Endothelial cell of umbilical vein (primary cell): Measurements from ENCODE around the gene MORN5. TPM values are rescaled to one million over a fixed set of nuclear protein-coding genes. Genes with fewer than 3 reads are reported as not detected.
A peak's percentile ranks its signal among the peaks of the same experiment; 100 is the strongest.

ENCODE experiments used
- BruUV-seq: library from RNA; stranded (reverse); fragments of 400-500 nt; replicated peaks from 2 replicates; lab custom pipeline; 2021; lab: Mats Ljungman, UMichigan
- CTCF ChIA-PET: fragments of 300-600, 350-600 bp; sonication (Branson Sonifier 250); formaldehyde crosslinking; loops from one replicate; lab custom pipeline; 2021; ENCODE audit warnings: antibody characterized with exemption, inconsistent platforms; lab: Charles Lee
- POLR2A ChIA-PET: fragments of 300-600, 350-600 bp; sonication (Branson Sonifier 250); formaldehyde crosslinking; loops from one replicate; lab custom pipeline; 2021; ENCODE audit warnings: antibody characterized with exemption, inconsistent platforms; lab: Charles Lee
- DNase-seq: peaks from one replicate; pipeline ENCODE4 v3.0.0-alpha.2; 2011; ENCODE audit warnings: low read depth, low spot score
- FAIRE-seq: peaks from 2 replicates; lab custom pipeline; 2011; peaks lifted over from hg19 to GRCh38; lab: Jason Lieb, UNC
- H2AFZ ChIP-seq: 2 replicates; pipeline ENCODE4 v1.6.0; 2012; ENCODE audit warnings: low read depth, low read length, control low read depth, inconsistent platforms
- H3K27ac ChIP-seq: 2 replicates; pipeline ENCODE4 v1.5.1; 2011; ENCODE audit warnings: low read depth, mild to moderate bottlenecking, control low read depth, low read length, moderate library complexity; ENCODE audit not compliant: insufficient read depth
- H3K27me3 ChIP-seq, 2 experiments: 2 replicates each; pipeline versions ENCODE4 v1.6.0 to v1.6.1; 2011; ENCODE audit warnings: low read length in 2 of 2, mixed read lengths in 1 of 2; ENCODE audit not compliant: control insufficient read depth in 2 of 2, insufficient read depth in 2 of 2
- H3K36me3 ChIP-seq, 2 experiments: 2 replicates in 1 of 2; 3 replicates in 1 of 2; pipeline ENCODE4 v1.5.1; 2011; ENCODE audit warnings: low read length in 2 of 2, mild to moderate bottlenecking in 1 of 2, moderate library complexity in 1 of 2; ENCODE audit not compliant: control insufficient read depth in 2 of 2, insufficient read depth in 2 of 2; ENCODE audit errors: extremely low read depth in 1 of 2
- H3K4me1 ChIP-seq: 3 replicates; pipeline ENCODE4 v1.5.1; 2011; ENCODE audit warnings: mild to moderate bottlenecking, low read length; ENCODE audit not compliant: control insufficient read depth, insufficient read depth; ENCODE audit errors: extremely low read depth
- H3K4me2 ChIP-seq: 2 replicates; pipeline ENCODE4 v1.6.1; 2011; ENCODE audit warnings: low read length, control low read depth, mixed read lengths; ENCODE audit not compliant: insufficient read depth
- H3K4me3 ChIP-seq, 3 experiments: fragments of 200-600 bp in 1 of 3; sonication (generic), shearing (Covaris generic) in 1 of 3; replicated peaks in 1 of 3; 2 replicates each; pipeline ENCODE4 v1.5.1; 2011 to 2016; ENCODE audit warnings: control low read depth in 3 of 3, low read length in 3 of 3, mild to moderate bottlenecking in 2 of 3, inconsistent platforms in 1 of 3, low read depth in 1 of 3, moderate library complexity in 1 of 3; ENCODE audit not compliant: insufficient read depth in 1 of 3
- H3K79me2 ChIP-seq: 2 replicates; pipeline ENCODE4 v1.6.0; 2012; ENCODE audit warnings: low read length, inconsistent platforms; ENCODE audit not compliant: control insufficient read depth, insufficient read depth
- H3K9ac ChIP-seq: replicated peaks from 2 replicates; pipeline ENCODE3; 2011; ENCODE audit warnings: low read length, control low read depth; ENCODE audit not compliant: insufficient read depth; ENCODE audit errors: extremely low read depth
- H3K9me1 ChIP-seq: replicated peaks from 3 replicates; pipeline ENCODE4 v1.6.0; 2011; ENCODE audit warnings: mild to moderate bottlenecking, low read length; ENCODE audit not compliant: control insufficient read depth, insufficient read depth; ENCODE audit errors: extremely low read depth
- H3K9me3 ChIP-seq: replicated peaks from 2 replicates; pipeline ENCODE4 v1.5.1; 2012; ENCODE audit warnings: low read length, inconsistent platforms; ENCODE audit not compliant: control insufficient read depth, insufficient read depth
- H4K20me1 ChIP-seq: replicated peaks from 2 replicates; pipeline ENCODE3; 2011; ENCODE audit warnings: mild to moderate bottlenecking, low read length; ENCODE audit not compliant: control insufficient read depth, insufficient read depth; ENCODE audit errors: extremely low read depth
- CTCF ChIP-seq, 2 donors: IDR thresholded peaks; 1 replicate in 1 of 2; 2 replicates in 1 of 2; pipeline ENCODE4 v1.5.1; 2011; ENCODE audit warnings: low read length in 2 of 2, mild to moderate bottlenecking in 2 of 2, moderate library complexity in 2 of 2, control low read depth in 1 of 2, inconsistent platforms in 1 of 2, low read depth in 1 of 2; ENCODE audit not compliant: insufficient read depth in 1 of 2; ENCODE audit errors: extremely low read depth in 1 of 2
- EZH2 ChIP-seq: IDR thresholded peaks from 2 replicates; pipeline ENCODE4 v1.6.1; 2012; ENCODE audit warnings: borderline replicate concordance, low read depth, mild to moderate bottlenecking, moderate library complexity, low read length, inconsistent platforms; ENCODE audit not compliant: severe bottlenecking
- FOS ChIP-seq: IDR thresholded peaks from 2 replicates; pipeline ENCODE4 v1.6.1; 2011; ENCODE audit warnings: mild to moderate bottlenecking, low read length, moderate library complexity, borderline replicate concordance; ENCODE audit not compliant: insufficient read depth
- MAX ChIP-seq: IDR thresholded peaks from 2 replicates; pipeline ENCODE4 v1.6.1; 2011; ENCODE audit not compliant: insufficient read depth, insufficient read length
- MYC ChIP-seq: IDR thresholded peaks from one replicate; pipeline ENCODE4 v1.6.1; 2011; ENCODE audit warnings: mild to moderate bottlenecking, low read depth, low read length
- dilution Hi-C: fragments of 300-500 bp; cut with MboI; formaldehyde crosslinking; loops from one replicate; pipeline ENCODE4 v1.15.0; 2019; ENCODE audit warnings: low sequenced_read_pairs; ENCODE audit not compliant: extremely low pct_ligation_motif_present
- intact Hi-C: fragments of 100-400 bp; cut with micrococcal nuclease; formaldehyde crosslinking; loops from one replicate; pipeline ENCODE4 v1.10.0; 2022
- polyA plus RNA-seq, 4 experiments: library from polyadenylated mRNA; depleted of rRNA in 3 of 4; stranded (reverse) in 3 of 4; unstranded in 1 of 4; fragments of >200 nt; gene quantifications; 2 replicates each; pipeline versions ENCODE4 v1.2.1 to v1.2.3, GENCODE V29; 2011 to 2012; ENCODE audit warnings: missing spikeins in 1 of 4
- total RNA-seq: library from RNA; stranded (reverse); gene quantifications from 2 replicates; pipeline ENCODE4 v1.2.3, GENCODE V29; 2021

The MORN5 gene
- total and polyA plus RNA-seq, 2 donors (not counting 3 experiments of a cell fraction or from before 2014, with no cell fraction given) = not detected

- Histone ChIP-seq H3K4me3 (no peak overlapping the region), H2AFZ (no peak overlapping the region), H3K9me3 (no peaks in the 10 kb centered on the region), H3K27me3 (no peaks in the 10 kb centered on the region), H3K79me2 (no peaks in the 10 kb centered on the region), H3K4me1 (peaks cover 12% of the 10 kb centered on the region), H4K20me1 (no peaks in the 10 kb centered on the region), H3K27ac (no peak overlapping the region), H3K9ac (no peak overlapping the region), H3K36me3 (no peaks in the 10 kb centered on the region), H3K9me1 (no peaks in the 10 kb centered on the region), H3K4me2 (no peak overlapping the region)
- DNase-seq (peak; percentile 78), FAIRE-seq (peak; percentile 85)
- dilution Hi-C loops (loop anchor here (25.0 kb wide), 1 partner anchor 239 kb away; the partner anchor contains the start of gene PTGS1), intact Hi-C loops (loop anchor here (1.0 kb wide), 2 partner anchors 24 to 577 kb away; no protein-coding TSS in a partner anchor)
- ChIA-PET CTCF (interaction anchor here (0.6 to 14.3 kb wide), 19 partner anchors 9 to 694 kb away, joined by 3 to 576 read pairs (median 4); no protein-coding TSS in a partner anchor), POLR2A (no interaction called here)
- no peak for TF ChIP-seq FOS
- no peak for TF ChIP-seq EZH2
- no peak for TF ChIP-seq MYC
- peak; percentile 98 to 100 for TF ChIP-seq CTCF (IDR thresholded peaks at IDR 0.05; ENCODE audit: extremely low read depth in 1 of 2, insufficient read depth in 1 of 2, low read depth in 1 of 2, low read length in 2 of 2)
- TF ChIP-seq MAX = no peak
- no TSS peak for BruUV-seq
Observed at GRCh38 chr9:122122903-122123632, 36.6 kb upstream of the MORN5 start.
